ENCODE data around the gene DPM3. TPM values are rescaled to one million over a fixed set of nuclear protein-coding genes. Genes with fewer than 3 reads are reported as not detected.
"Not testable (repeated sequence)": the region's sequence is repeated elsewhere in the genome, so short reads cannot be mapped to it uniquely, and the experiment has no call there.

The DPM3 gene
- total RNA-seq, 3 donors from 2014 or later: 53.7 to 69.4 (median 68.2) TPM

GRCh38 chr1:155121249-155121648 is 19.1 kb downstream of the DPM3 start:
- TF ChIP-seq POLR2A (IDR thresholded peaks at IDR 0.05) (no peak), CTCF (IDR thresholded peaks at IDR 0.05) (no peak), POLR2AphosphoS5 (IDR thresholded peaks at IDR 0.05) (no peak)
- Histone ChIP-seq H3K4me1 (peaks cover 3 to 8% of the 10 kb centered on the region in 2 donors), H3K4me3 (no peak overlapping the region), H3K27ac (no peak overlapping the region), H3K36me3 (no peaks in the 10 kb centered on the region), H3K27me3 (no peaks in the 10 kb centered on the region), H3K9me3 (no peaks in the 10 kb centered on the region)
- intact Hi-C loops (cut with DNase I; ENCODE audit: low total_unique reads): no loop called here
- no peak for DNase-seq (ENCODE audit: low spot score in 2 of 2)

GRCh38 chr1:155120253-155120652 is 20.1 kb downstream of the DPM3 start:
- no peaks in the 10 kb centered on the region for H3K36me3 ChIP-seq
- no peak overlapping the region for H3K4me3 ChIP-seq
- intact Hi-C loops (cut with DNase I; ENCODE audit: low total_unique reads): no loop called here
- TF ChIP-seq POLR2AphosphoS5 (IDR thresholded peaks at IDR 0.05): no peak
- TF ChIP-seq CTCF (IDR thresholded peaks at IDR 0.05): no peak
- no peak for TF ChIP-seq POLR2A (IDR thresholded peaks at IDR 0.05)
- H3K9me3 ChIP-seq: no peaks in the 10 kb centered on the region
- no peaks in the 10 kb centered on the region for H3K4me1 ChIP-seq
- H3K27me3 ChIP-seq: no peaks in the 10 kb centered on the region
- peak overlapping the region; percentile 19 to 50 for H3K27ac ChIP-seq
- DNase-seq (ENCODE audit: low spot score in 2 of 2): no peak

DNA sequence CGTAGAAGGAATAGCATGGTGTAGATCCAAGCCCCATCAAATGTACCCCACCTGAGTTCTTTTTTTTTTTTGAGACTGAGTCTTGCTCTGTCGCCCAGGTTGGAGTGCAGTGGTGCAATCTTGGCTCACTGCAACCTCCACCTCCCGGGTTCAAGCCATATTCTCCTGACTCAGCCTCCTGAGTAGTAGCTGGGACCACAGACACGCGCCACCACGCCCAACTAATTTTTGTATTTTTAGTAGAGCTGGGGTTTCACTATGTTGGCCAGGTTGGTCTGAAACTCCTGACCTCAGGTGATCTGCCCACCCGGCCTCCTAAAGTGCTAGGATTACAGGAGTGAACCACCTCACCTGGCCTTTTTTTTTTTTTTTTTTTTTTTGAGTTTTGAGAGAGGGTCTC is 22.2 kb downstream of the DPM3 start:
- not testable (repeated sequence) for H3K36me3 ChIP-seq; H3K27ac ChIP-seq; H3K4me3 ChIP-seq; H3K4me1 ChIP-seq; DNase-seq (ENCODE audit: low spot score in 2 of 2); H3K9me3 ChIP-seq; H3K27me3 ChIP-seq
- intact Hi-C loops (cut with DNase I; ENCODE audit: low total_unique reads): loop anchor here (1.0 kb wide), 1 partner anchor 26 kb away; no protein-coding TSS in a partner anchor

GRCh38 chr1:155117610-155118009 is 22.7 kb downstream of the DPM3 start:
- DNase-seq (ENCODE audit: low spot score in 2 of 2): no peak
- Histone ChIP-seq H3K36me3 (no peaks in the 10 kb centered on the region), H3K27ac (no peak overlapping the region), H3K27me3 (no peaks in the 10 kb centered on the region), H3K4me1 (no peaks in the 10 kb centered on the region), H3K4me3 (no peak overlapping the region), H3K9me3 (no peaks in the 10 kb centered on the region)
- intact Hi-C loops (cut with DNase I; ENCODE audit: low total_unique reads): loop anchor here (1.0 kb wide), 1 partner anchor 27 kb away; no protein-coding TSS in a partner anchor
- no peak for TF ChIP-seq POLR2A (IDR thresholded peaks at IDR 0.05)
- no peak for TF ChIP-seq POLR2AphosphoS5 (IDR thresholded peaks at IDR 0.05)
- no peak for TF ChIP-seq CTCF (IDR thresholded peaks at IDR 0.05)

GRCh38 chr1:155116113-155116764 is 24.1 kb downstream of the DPM3 start:
- no peak overlapping the region for H3K4me3 ChIP-seq
- DNase-seq (ENCODE audit: low spot score in 2 of 2): no peak
- H3K27ac ChIP-seq: no peak overlapping the region
- H3K9me3 ChIP-seq: no peaks in the 10 kb centered on the region
- H3K27me3 ChIP-seq: no peaks in the 10 kb centered on the region
- H3K4me1 ChIP-seq: no peaks in the 10 kb centered on the region
- intact Hi-C loops (cut with DNase I; ENCODE audit: low total_unique reads): no loop called here
- H3K36me3 ChIP-seq: no peaks in the 10 kb centered on the region
- TF ChIP-seq POLR2A (IDR thresholded peaks at IDR 0.05): no peak
- TF ChIP-seq CTCF (IDR thresholded peaks at IDR 0.05): no peak
- TF ChIP-seq POLR2AphosphoS5 (IDR thresholded peaks at IDR 0.05): no peak

Measured in breast epithelium (tissue), 4 donors.